K562 (cell line): ENCODE measurements around the gene RAB12. TPM values are rescaled to one million over a fixed set of nuclear protein-coding genes. Genes with fewer than 3 reads are reported as not detected.

Experiments
- ATAC-seq: fragments of 200-7000 bp; cut with Tn5 transposase; 3 replicates; pipeline ENCODE4 v1.9.1; 2020; ENCODE audit warnings: moderate library complexity
- BruUV-seq: library from RNA; stranded (reverse); fragments of 400-500 nt; replicated peaks from 2 replicates; lab custom pipeline; 2021; lab: Mats Ljungman, UMichigan
- CTCF ChIA-PET: fragments of 300-600 bp; formaldehyde crosslinking; extraction: SDS; loops from one replicate; lab custom pipeline; 2021; ENCODE audit warnings: low intra/inter-chr PET ratio; lab: Yijun Ruan, JAX
- POLR2A ChIA-PET: fragments of 300-600, 350-650 bp; sonication (Branson Sonifier 250); formaldehyde crosslinking; extraction: SDS; loops from one replicate; lab custom pipeline; 2021; ENCODE audit warnings: antibody characterized with exemption, inconsistent platforms; lab: Yijun Ruan, JAX
- DNase-seq, 4 experiments: peaks; one replicate each; pipeline versions ENCODE4 v3.0.0 to v3.0.0-alpha.2; 2011 to 2018; ENCODE audit warnings: low spot score in 3 of 4, mixed read lengths in 3 of 4; ENCODE audit errors: extremely low read depth in 1 of 4
- FAIRE-seq: peaks from 2 replicates; lab custom pipeline; 2011; peaks lifted over from hg19 to GRCh38; lab: Jason Lieb, UNC
- H2AFZ ChIP-seq: 2 replicates; pipeline ENCODE4 v1.6.0; 2011; ENCODE audit warnings: low read depth, low read length, control low read depth, inconsistent platforms
- H3K27ac ChIP-seq: fragments of 200-600 bp; 3 replicates; pipeline ENCODE4 v1.8.0; 2011; ENCODE audit warnings: low read depth, mild to moderate bottlenecking, control low read depth, inconsistent platforms, low read length, moderate library complexity, mixed read lengths; ENCODE audit errors: extremely low read depth
- H3K27me3 ChIP-seq, 2 experiments: fragments of 300-600 bp in 1 of 2; 2 replicates in 1 of 2; 3 replicates in 1 of 2; pipeline versions ENCODE4 v1.6.0 to v1.8.0; 2011; ENCODE audit warnings: inconsistent platforms in 2 of 2, low read length in 2 of 2, mild to moderate bottlenecking in 1 of 2, mixed read lengths in 1 of 2, moderate library complexity in 1 of 2; ENCODE audit not compliant: control insufficient read depth in 2 of 2, insufficient read depth in 2 of 2
- H3K36me3 ChIP-seq: fragments of 300-600 bp; 3 replicates; pipeline ENCODE4 v1.8.0; 2011; ENCODE audit warnings: mild to moderate bottlenecking, low read length, inconsistent platforms; ENCODE audit not compliant: control insufficient read depth, insufficient read depth
- H3K4me1 ChIP-seq, 2 experiments: fragments of 200-600 bp in 1 of 2; replicated peaks in 1 of 2; 2 replicates in 1 of 2; 3 replicates in 1 of 2; pipeline versions ENCODE4 v1.5.1 to v1.8.0; 2011; ENCODE audit warnings: inconsistent platforms in 2 of 2, low read length in 2 of 2, mild to moderate bottlenecking in 1 of 2, mixed read lengths in 1 of 2, moderate library complexity in 1 of 2; ENCODE audit not compliant: control insufficient read depth in 2 of 2, insufficient read depth in 2 of 2
- H3K4me2 ChIP-seq: 2 replicates; pipeline ENCODE4 v1.6.1; 2011; ENCODE audit warnings: low read length, control low read depth, inconsistent platforms, mixed read lengths; ENCODE audit not compliant: insufficient read depth
- H3K4me3 ChIP-seq: fragments of 200-600 bp; sonication (generic), shearing (Covaris generic); 2 replicates; pipeline ENCODE4 v1.5.1; 2016; ENCODE audit warnings: control low read depth, inconsistent platforms
- H3K79me2 ChIP-seq: fragments of 200-600 bp; 3 replicates; pipeline ENCODE4 v1.8.0; 2011; ENCODE audit warnings: low read length, inconsistent platforms; ENCODE audit not compliant: control insufficient read depth, insufficient read depth
- H3K9ac ChIP-seq, 2 experiments: 2 replicates each; pipeline versions ENCODE4 v1.6.0 to v1.6.1; 2011; ENCODE audit warnings: low read depth in 2 of 2, low read length in 2 of 2, control low read depth in 1 of 2, inconsistent platforms in 1 of 2, mild to moderate bottlenecking in 1 of 2, mixed read lengths in 1 of 2; ENCODE audit not compliant: insufficient read depth in 1 of 2
- H3K9me1 ChIP-seq: one replicate; pipeline ENCODE4 v1.6.0; 2011; ENCODE audit warnings: inconsistent platforms, mild to moderate bottlenecking, low read length, moderate library complexity; ENCODE audit not compliant: control insufficient read depth, insufficient read depth
- H3K9me3 ChIP-seq: replicated peaks from 2 replicates; pipeline ENCODE4 v1.5.1; 2011; ENCODE audit warnings: low read depth, low read length, inconsistent platforms; ENCODE audit not compliant: control insufficient read depth, insufficient read depth
- H4K20me1 ChIP-seq: replicated peaks from 2 replicates; pipeline ENCODE4 v1.6.1; 2011; ENCODE audit warnings: low read length, inconsistent platforms, mixed read lengths; ENCODE audit not compliant: control insufficient read depth, insufficient read depth
- ARID2 ChIP-seq: fragments of 450-650 bp; IDR thresholded peaks from 2 replicates; pipeline ENCODE4 v1.6.1; 2017; ENCODE audit warnings: antibody characterized with exemption, mild to moderate bottlenecking
- BDP1 ChIP-seq: IDR thresholded peaks from 3 replicates; pipeline ENCODE4 v1.6.1; 2011; ENCODE audit not compliant: insufficient read length, insufficient read depth
- BRCA1 ChIP-seq, 2 experiments: fragments of 450-650 bp in 1 of 2; sonication (generic) in 1 of 2; formaldehyde crosslinking in 1 of 2; IDR thresholded peaks; 2 replicates each; pipeline versions ENCODE4 v1.5.0 to v1.6.1; 2017 to 2020; ENCODE audit warnings: mild to moderate bottlenecking in 1 of 2, missing genetic modification reagents in 1 of 2
- CREB5 ChIP-seq: fragments of 250-450 bp; sonication (Bioruptor Pico); IDR thresholded peaks from 2 replicates; pipeline ENCODE4 v1.5.0; 2020; ENCODE audit warnings: mild to moderate bottlenecking
- DNMT1 ChIP-seq: fragments of 450-650 bp; IDR thresholded peaks from 2 replicates; pipeline ENCODE4 v1.6.1; 2016; ENCODE audit warnings: antibody characterized with exemption, mild to moderate bottlenecking
- FOXP1 ChIP-seq: sonication (generic); formaldehyde crosslinking; IDR thresholded peaks from 2 replicates; pipeline ENCODE4 v1.8.0; 2022; ENCODE audit warnings: mild to moderate bottlenecking, missing genetic modification reagents
- GTF2B ChIP-seq: IDR thresholded peaks from 2 replicates; pipeline ENCODE4 v1.6.1; 2011; ENCODE audit not compliant: insufficient read length; ENCODE audit errors: extremely low read depth
- IFI16 ChIP-seq: fragments of 250-450 bp; sonication (Bioruptor Pico); IDR thresholded peaks from 2 replicates; pipeline ENCODE4 v2.1.2; 2022; ENCODE audit warnings: mild to moderate bottlenecking, inconsistent platforms
- MBD1 ChIP-seq: fragments of 250-450 bp; sonication (Bioruptor Pico); IDR thresholded peaks from 2 replicates; pipeline ENCODE4 v1.8.0; 2022; ENCODE audit warnings: inconsistent platforms
- MLX ChIP-seq, 2 experiments: fragments of 450-650 bp in 1 of 2; sonication (generic) in 1 of 2; formaldehyde crosslinking; conservative IDR thresholded peaks; 2 replicates each; pipeline versions ENCODE4 v1.4.0 to v1.8.1; 2020 to 2022; ENCODE audit warnings: mild to moderate bottlenecking in 1 of 2, missing genetic modification reagents in 1 of 2
- RBM14 ChIP-seq: fragments of 200-400 bp; formaldehyde crosslinking; IDR thresholded peaks from 2 replicates; pipeline ENCODE4 v1.6.1; 2018; ENCODE audit warnings: low read depth, mild to moderate bottlenecking, low read length, moderate library complexity, borderline replicate concordance; ENCODE audit not compliant: insufficient read depth
- SFPQ ChIP-seq: fragments of 200-400 bp; formaldehyde crosslinking; IDR thresholded peaks from 2 replicates; pipeline ENCODE4 v1.6.1; 2017; ENCODE audit warnings: mild to moderate bottlenecking, low read depth, low read length, moderate library complexity
- SUPT5H ChIP-seq: fragments of 450-650 bp; IDR thresholded peaks from 2 replicates; pipeline ENCODE4 v1.6.1; 2016
- ZFP36 ChIP-seq: fragments of 150-350 bp; IDR thresholded peaks from 2 replicates; pipeline ENCODE4 v1.6.1; 2018; ENCODE audit warnings: low read length, low read depth; ENCODE audit not compliant: partially characterized antibody
- ZNF175 ChIP-seq: fragments of 200-800 bp; sonication (Bioruptor generic); IDR thresholded peaks from 2 replicates; pipeline ENCODE4 v1.6.1; 2016; ENCODE audit warnings: low read depth, mild to moderate bottlenecking, missing genetic modification characterization, missing compliant biosample characterization
- ZNF551 ChIP-seq: fragments of 250-450 bp; sonication (Bioruptor Pico); IDR thresholded peaks from 2 replicates; pipeline ENCODE4 v1.5.0; 2021; ENCODE audit warnings: mild to moderate bottlenecking, moderate library complexity
- ZNF561 ChIP-seq: fragments of 450-650 bp; formaldehyde crosslinking; conservative IDR thresholded peaks from 2 replicates; pipeline ENCODE4 v1.4.0; 2020; ENCODE audit warnings: mild to moderate bottlenecking, moderate library complexity
- WGBS: fragments of 100-300 bp; shearing (Covaris generic); methylation state at CpG from one replicate; pipeline ENCODE4 v1.1.6; 2016; ENCODE audit warnings: low coverage, mixed read lengths; ENCODE audit not compliant: insufficient coverage; ENCODE audit errors: missing lambda C conversion rate; 5-methylcytosine and 5-hydroxymethylcytosine counted together
- in situ Hi-C: fragments of 300-500 bp; cut with MboI; formaldehyde crosslinking; loops from 4 replicates; pipeline ENCODE4 v1.15.0; 2018; ENCODE audit warnings: inconsistent platforms, mixed read lengths
- intact Hi-C: fragments of 100-400 bp; cut with micrococcal nuclease; formaldehyde crosslinking; loops from 2 replicates; pipeline ENCODE4 v1.14.2; 2022
- polyA plus RNA-seq, 8 experiments: library from polyadenylated mRNA; depleted of rRNA in 4 of 8; stranded (reverse) in 5 of 8; unstranded in 3 of 8; fragments of >200 nt; fragmentation: Nextera tagmentation in 2 of 8; fragmentation: Illumina TruSeq in 1 of 8; extraction: Ambion mirVana in 2 of 8; extraction: Trizol in 1 of 8; gene quantifications; 2 replicates each; pipeline versions ENCODE4 v1.2.1 to v1.2.3, GENCODE V29; 2011 to 2014; ENCODE audit warnings: inconsistent platforms in 1 of 8, missing spikeins in 1 of 8
- total RNA-seq, 7 experiments: library from RNA; depleted of rRNA in 6 of 7; stranded (reverse); fragments of >200 nt in 6 of 7; fragmentation: Illumina TruSeq in 2 of 7; extraction: Trizol in 2 of 7; gene quantifications; 2 replicates each; pipeline versions ENCODE4 v1.2.1 to v1.2.3, GENCODE V29; 2011 to 2021; ENCODE audit warnings: low replicate concordance in 1 of 7

The RAB12 gene
- total and polyA plus RNA-seq, 9 of the 15 experiments (the other 6 are each of a cell fraction or from before 2014, with no cell fraction given), result 0.48 to 21.6 (median 18.8) TPM

- Histone ChIP-seq H3K9me1 (no peaks in the 10 kb centered on the region), H3K79me2 (peaks cover 10% of the 10 kb centered on the region; the same call in 1 of the 3 replicates), H3K4me2 (no peak overlapping the region), H3K27me3 (no peaks in the 10 kb centered on the region), H4K20me1 (no peaks in the 10 kb centered on the region), H3K4me3 (no peak overlapping the region), H3K27ac (no peak overlapping the region), H3K36me3 (peaks cover 82% of the 10 kb centered on the region), H2AFZ (no peak overlapping the region), H3K9ac (no peak overlapping the region), H3K4me1 (no peaks in the 10 kb centered on the region), H3K9me3 (no peaks in the 10 kb centered on the region)
- DNase-seq (no peak), ATAC-seq (no peak), FAIRE-seq (no peak)
- in situ Hi-C loops (no loop called here), intact Hi-C loops (no loop called here)
- no TSS peak for BruUV-seq
- 92% methylated on average over 5 of the region's 5 CpGs for WGBS
- POLR2A ChIA-PET, result interaction anchor here (0.7 to 2.5 kb wide), 4 partner anchors 9 to 221 kb away, joined by 3 to 10 read pairs (median 6); no protein-coding TSS in a partner anchor
- CTCF ChIA-PET, result no interaction called here
- TF ChIP-seq CREB5 (CRISPR knock-in tag) (no peak), SFPQ (no peak), SUPT5H (no peak), RBM14 (no peak), GTF2B (no peak), DNMT1 (no peak), ZNF551 (no peak), MLX (CRISPR knock-in tag; conservative IDR thresholded peaks at IDR 0.05) (no peak), ZNF561 (CRISPR knock-in tag) (no peak), BRCA1 (IDR thresholded peaks at IDR 0.05) (no peak), BRCA1 (CRISPR knock-in tag; IDR thresholded peaks at IDR 0.05) (no peak), IFI16 (CRISPR knock-in tag) (no peak), FOXP1 (CRISPR knock-in tag) (no peak), MBD1 (CRISPR knock-in tag) (no peak), ARID2 (no peak), BDP1 (no peak), ZFP36 (no peak), ZNF175 (CRISPR knock-in tag) (no peak)
These were observed 22.0 kb downstream of the RAB12 start for GRCh38 chr18:8631265-8631664.
